DOHH2 (cell line): ENCODE results near the gene SLC66A3.

Source experiments
- H3F3A ChIP-seq: fragments of 200-600 bp; sonication (generic), shearing (Covaris generic); 2 replicates; pipeline ENCODE4 v1.6.0; 2016; ENCODE audit warnings: antibody characterized with exemption, mild to moderate bottlenecking; ENCODE audit not compliant: control insufficient read depth, insufficient read depth
- H3K27ac ChIP-seq: fragments of 200-600 bp; sonication (generic); 2 replicates; pipeline ENCODE4 v1.5.1; 2014; ENCODE audit warnings: low read depth, mild to moderate bottlenecking, low read length, moderate library complexity
- H3K27me3 ChIP-seq: fragments of 200-600 bp; sonication (generic); 2 replicates; pipeline ENCODE4 v1.6.1; 2014; ENCODE audit warnings: mild to moderate bottlenecking, low read length, mixed read lengths; ENCODE audit not compliant: control insufficient read depth
- H3K36me3 ChIP-seq: fragments of 200-600 bp; sonication (generic); 2 replicates; pipeline ENCODE4 v1.6.1; 2014; ENCODE audit warnings: mild to moderate bottlenecking, low read length, moderate library complexity, mixed read lengths; ENCODE audit not compliant: control insufficient read depth
- H3K4me1 ChIP-seq: fragments of 200-600 bp; sonication (generic); 2 replicates; pipeline ENCODE4 v1.6.1; 2014; ENCODE audit warnings: mild to moderate bottlenecking, low read length, mixed read lengths; ENCODE audit not compliant: control insufficient read depth
- H3K4me2 ChIP-seq: fragments of 200-600 bp; sonication (generic); 2 replicates; pipeline ENCODE4 v1.6.0; 2014; ENCODE audit warnings: mild to moderate bottlenecking, low read length, moderate library complexity
- H3K4me3 ChIP-seq: fragments of 200-600 bp; sonication (generic); 2 replicates; pipeline ENCODE4 v1.5.1; 2014; ENCODE audit warnings: mild to moderate bottlenecking, low read length, mixed read lengths
- H3K79me2 ChIP-seq: fragments of 200-600 bp; sonication (generic); 2 replicates; pipeline ENCODE4 v1.6.1; 2014; ENCODE audit warnings: mild to moderate bottlenecking, low read length, mixed read lengths; ENCODE audit not compliant: control insufficient read depth
- H3K9me2 ChIP-seq: fragments of 200-600 bp; sonication (generic); replicated peaks from 2 replicates; pipeline ENCODE4 v1.6.1; 2014; ENCODE audit warnings: mild to moderate bottlenecking, low read length, mixed read lengths; ENCODE audit not compliant: control insufficient read depth
- H3K9me3 ChIP-seq: fragments of 200-600 bp; sonication (generic); 2 replicates; pipeline ENCODE4 v1.6.1; 2014; ENCODE audit warnings: antibody characterized with exemption, low read length, mixed read lengths; ENCODE audit not compliant: control insufficient read depth, insufficient read depth
- H4K20me1 ChIP-seq: fragments of 200-600 bp; sonication (generic); 2 replicates; pipeline ENCODE4 v1.6.0; 2014; ENCODE audit warnings: low read depth, mild to moderate bottlenecking, antibody characterized with exemption, low read length, moderate library complexity; ENCODE audit not compliant: control insufficient read depth, insufficient read depth
- CTCF ChIP-seq: fragments of 200-600 bp; sonication (generic); IDR thresholded peaks from one replicate; pipeline ENCODE4 v1.5.1; 2014; ENCODE audit warnings: antibody characterized with exemption, mild to moderate bottlenecking, low read depth, low read length; ENCODE audit not compliant: poor library complexity, severe bottlenecking
- EZH2phosphoT487 ChIP-seq: fragments of 200-600 bp; sonication (generic); IDR thresholded peaks from 2 replicates; pipeline ENCODE4 v1.6.1; 2017; ENCODE audit warnings: borderline replicate concordance, mild to moderate bottlenecking, antibody characterized with exemption, low read length, moderate library complexity, mixed read lengths

The SLC66A3 gene

GRCh38 chr2:11159574-11160170 lies 4.4 kb downstream of the SLC66A3 start:
- no peak for TF ChIP-seq CTCF
- no peak for TF ChIP-seq EZH2phosphoT487
- Histone ChIP-seq H3K4me3 (no peak overlapping the region), H3K9me2 (no peaks in the 10 kb centered on the region), H3K4me1 (peaks cover 8% of the 10 kb centered on the region), H3K9me3 (no peaks in the 10 kb centered on the region), H3K4me2 (no peak overlapping the region), H3K27ac (no peak overlapping the region), H3K27me3 (no peaks in the 10 kb centered on the region), H3F3A (no peaks in the 10 kb centered on the region), H3K79me2 (no peaks in the 10 kb centered on the region), H4K20me1 (no peaks in the 10 kb centered on the region), H3K36me3 (no peaks in the 10 kb centered on the region)

- H3K4me1 ChIP-seq: peaks cover 7% of the 10 kb centered on the region
- H3K9me2 ChIP-seq: no peaks in the 10 kb centered on the region
- TF ChIP-seq EZH2phosphoT487 (no peak), CTCF (no peak)
- H3K36me3 ChIP-seq: no peaks in the 10 kb centered on the region
- H3K4me2 ChIP-seq: no peak overlapping the region
- no peaks in the 10 kb centered on the region for H3K27me3 ChIP-seq
- H4K20me1 ChIP-seq: no peaks in the 10 kb centered on the region
- H3K27ac ChIP-seq: no peak overlapping the region
- H3K79me2 ChIP-seq: no peaks in the 10 kb centered on the region
- no peak overlapping the region for H3K4me3 ChIP-seq
- no peaks in the 10 kb centered on the region for H3K9me3 ChIP-seq
- no peaks in the 10 kb centered on the region for H3F3A ChIP-seq
Measured at GRCh38 chr2:11160256-11160655, 5.0 kb downstream of the SLC66A3 start.

- Histone ChIP-seq H3K4me2 (no peak overlapping the region), H3K27me3 (no peaks in the 10 kb centered on the region), H3K9me3 (no peaks in the 10 kb centered on the region), H3K27ac (no peak overlapping the region), H4K20me1 (no peaks in the 10 kb centered on the region), H3F3A (no peaks in the 10 kb centered on the region), H3K9me2 (no peaks in the 10 kb centered on the region), H3K4me1 (peaks cover 4% of the 10 kb centered on the region), H3K79me2 (no peaks in the 10 kb centered on the region), H3K4me3 (no peak overlapping the region), H3K36me3 (no peaks in the 10 kb centered on the region)
- TF ChIP-seq EZH2phosphoT487 (no peak), CTCF (no peak)
Measured at GRCh38 chr2:11160731-11161455, 5.6 kb downstream of the SLC66A3 start.
